ENCODE results near the gene FAM118A. TPM values are rescaled to one million over a fixed set of nuclear protein-coding genes. Genes with fewer than 3 reads are reported as not detected.

FAM118A gene
- total and polyA plus RNA-seq, 12 donors: 10.2 to 35.7 (median 16.3) TPM

- no peak for DNase-seq
- peak overlapping the region in 3 of 10 donors; percentile 11 to 26 (median 14) for H3K4me3 ChIP-seq
- peaks cover 0 to 19% (median 12%) of the 10 kb centered on the region in 9 donors for H3K36me3 ChIP-seq
- intact Hi-C loops (cut with DNase I): loop anchor here in 4 of 10 donors (5.0 to 10.0 kb wide), 3 partner anchors 104 to 119 kb away; no protein-coding TSS in a partner anchor
- no peaks in the 10 kb centered on the region for H3K9me3 ChIP-seq
- WGBS, 2 donors: 67 to 71% methylated on average over 12 of the region's 12 CpGs
- peaks cover 3 to 67% (median 46%) of the 10 kb centered on the region in 9 donors for H3K4me1 ChIP-seq
- peak overlapping the region; percentile 4 to 91 (median 79) for H3K27ac ChIP-seq
- peak in 5 of 8 donors; percentile 1 to 35 (median 13) for ATAC-seq
- no peaks in the 10 kb centered on the region for H3K27me3 ChIP-seq
- TF ChIP-seq, protein P1, sequence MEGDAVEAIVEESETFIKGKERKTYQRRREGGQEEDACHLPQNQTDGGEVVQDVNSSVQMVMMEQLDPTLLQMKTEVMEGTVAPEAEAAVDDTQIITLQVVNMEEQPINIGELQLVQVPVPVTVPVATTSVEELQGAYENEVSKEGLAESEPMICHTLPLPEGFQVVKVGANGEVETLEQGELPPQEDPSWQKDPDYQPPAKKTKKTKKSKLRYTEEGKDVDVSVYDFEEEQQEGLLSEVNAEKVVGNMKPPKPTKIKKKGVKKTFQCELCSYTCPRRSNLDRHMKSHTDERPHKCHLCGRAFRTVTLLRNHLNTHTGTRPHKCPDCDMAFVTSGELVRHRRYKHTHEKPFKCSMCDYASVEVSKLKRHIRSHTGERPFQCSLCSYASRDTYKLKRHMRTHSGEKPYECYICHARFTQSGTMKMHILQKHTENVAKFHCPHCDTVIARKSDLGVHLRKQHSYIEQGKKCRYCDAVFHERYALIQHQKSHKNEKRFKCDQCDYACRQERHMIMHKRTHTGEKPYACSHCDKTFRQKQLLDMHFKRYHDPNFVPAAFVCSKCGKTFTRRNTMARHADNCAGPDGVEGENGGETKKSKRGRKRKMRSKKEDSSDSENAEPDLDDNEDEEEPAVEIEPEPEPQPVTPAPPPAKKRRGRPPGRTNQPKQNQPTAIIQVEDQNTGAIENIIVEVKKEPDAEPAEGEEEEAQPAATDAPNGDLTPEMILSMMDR (IDR thresholded peaks at IDR 0.05): no peak
These were observed 9.0 kb downstream of the FAM118A start for GRCh38 chr22:45318558-45319323.

DNA sequence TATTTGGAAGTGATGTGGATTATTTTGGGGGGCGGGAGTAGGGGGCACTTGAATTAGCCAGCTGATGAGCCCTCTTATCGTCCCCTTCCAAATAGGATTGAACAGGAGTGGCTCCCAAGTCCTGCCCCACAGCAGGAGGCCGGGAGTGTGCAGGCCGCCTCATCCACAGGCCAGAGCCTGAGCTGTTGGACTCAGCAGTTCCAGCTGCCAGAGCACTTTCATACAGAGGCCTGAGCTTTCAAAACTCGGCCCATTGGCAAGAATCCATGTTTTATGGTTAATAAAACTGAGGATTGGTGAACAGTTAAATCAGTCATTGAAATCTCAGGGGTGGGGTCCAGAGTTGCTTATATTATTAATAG, 9.6 kb downstream of the FAM118A start:
- 34 to 54% methylated on average over 5 of the region's 5 CpGs for WGBS, 2 donors
- Histone ChIP-seq H3K4me1 (peaks cover 3 to 61% (median 40%) of the 10 kb centered on the region in 9 donors), H3K4me3 (peak overlapping the region in 1 of 10 donors; percentile 7), H3K27ac (peak overlapping the region in 9 of 10 donors; percentile 57 to 91 (median 80)), H3K9me3 (no peaks in the 10 kb centered on the region), H3K36me3 (peaks cover 0 to 24% (median 18%) of the 10 kb centered on the region in 9 donors), H3K27me3 (no peaks in the 10 kb centered on the region)
- intact Hi-C loops (cut with DNase I): loop anchor here in 4 of 10 donors (5.0 to 10.0 kb wide), 3 partner anchors 103 to 118 kb away; no protein-coding TSS in a partner anchor
- TF ChIP-seq, protein P1 (IDR thresholded peaks at IDR 0.05): no peak
- DNase-seq: peak in 1 of 2 donors; percentile 38
- peak in 7 of 8 donors; percentile 36 to 65 (median 41) for ATAC-seq

GRCh38 chr22:45320357-45320976, 10.7 kb downstream of the FAM118A start:
- H3K27ac ChIP-seq: peak overlapping the region in 5 of 10 donors; percentile 40 to 91 (median 80)
- no peak for DNase-seq
- 88 to 90% methylated on average over 9 of the region's 9 CpGs for WGBS, 2 donors

DNA sequence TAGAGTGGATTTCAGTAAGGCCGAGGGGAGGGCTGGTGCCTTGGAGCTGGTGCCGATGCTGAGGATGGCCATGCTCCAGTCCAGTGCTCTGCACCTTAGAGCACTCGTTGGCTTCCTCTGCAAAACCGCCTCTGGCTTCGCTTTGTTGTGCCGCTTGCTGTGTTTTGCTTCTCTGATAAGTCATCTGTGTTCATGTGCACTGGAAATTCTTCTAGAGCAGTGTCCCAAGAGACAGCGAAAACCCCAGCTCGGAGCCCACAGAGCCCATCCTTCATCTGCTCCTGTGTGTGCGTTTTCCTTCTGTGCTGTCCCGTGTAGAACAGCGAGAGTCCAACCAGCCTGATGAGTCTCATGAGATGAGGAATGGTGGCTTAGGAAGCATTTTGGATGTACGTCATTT, 12.1 kb downstream of the FAM118A start:
- H3K4me3 ChIP-seq: no peak overlapping the region
- no peak overlapping the region for H3K27ac ChIP-seq
- TF ChIP-seq, protein P1 (IDR thresholded peaks at IDR 0.05): no peak
- intact Hi-C loops (cut with DNase I): loop anchor here in 3 of 10 donors (10.0 kb wide), 3 partner anchors 47 to 347 kb away; no protein-coding TSS in a partner anchor
- peaks cover 0 to 45% (median 21%) of the 10 kb centered on the region in 9 donors for H3K36me3 ChIP-seq
- WGBS, 2 donors: 71 to 72% methylated on average over 12 of the region's 12 CpGs
- no peaks in the 10 kb centered on the region for H3K9me3 ChIP-seq
- H3K27me3 ChIP-seq: no peaks in the 10 kb centered on the region
- H3K4me1 ChIP-seq: peaks cover 3 to 49% (median 30%) of the 10 kb centered on the region in 9 donors
- no peak for DNase-seq
- ATAC-seq: no peak

More at GRCh38 chr22:45320357-45320976, 10.7 kb downstream of the FAM118A start:
- peaks cover 0 to 34% (median 21%) of the 10 kb centered on the region in 9 donors for H3K36me3 ChIP-seq
- intact Hi-C loops (cut with DNase I): loop anchor here in 3 of 10 donors (10.0 kb wide), 3 partner anchors 46 to 346 kb away; no protein-coding TSS in a partner anchor
- TF ChIP-seq, protein P1 (IDR thresholded peaks at IDR 0.05): no peak
- no peak overlapping the region for H3K4me3 ChIP-seq
- H3K27me3 ChIP-seq: no peaks in the 10 kb centered on the region
- H3K9me3 ChIP-seq: no peaks in the 10 kb centered on the region
- H3K4me1 ChIP-seq: peaks cover 3 to 56% (median 35%) of the 10 kb centered on the region in 9 donors
- no peak for ATAC-seq

Measured in heart right ventricle (tissue), 16 donors.